H1 (cell line): ENCODE data around the gene PIK3R5.

Experiments used
- CREB1 ChIP-seq: IDR thresholded peaks from 2 replicates; pipeline ENCODE4 v1.6.1; 2012; ENCODE audit warnings: inconsistent platforms
- CTCF ChIP-seq, 3 experiments: IDR thresholded peaks; 1 replicate in 2 of 3; 2 replicates in 1 of 3; pipeline versions ENCODE4 v1.5.1 to v1.6.1; 2011; ENCODE audit warnings: low read length in 3 of 3, mild to moderate bottlenecking in 3 of 3, inconsistent platforms in 2 of 3, low read depth in 1 of 3, moderate library complexity in 1 of 3; ENCODE audit not compliant: insufficient read depth in 1 of 3; ENCODE audit errors: control extremely low read depth in 1 of 3
- GABPA ChIP-seq: IDR thresholded peaks from 2 replicates; pipeline ENCODE4 v1.6.1; 2011; ENCODE audit warnings: mild to moderate bottlenecking, low read length, moderate library complexity, borderline replicate concordance; ENCODE audit not compliant: insufficient read depth
- PHF8 ChIP-seq: fragments of 200-600 bp; sonication (generic); conservative IDR thresholded peaks from 2 replicates; pipeline ENCODE4 v1.7.1; 2012; ENCODE audit warnings: low read depth, mild to moderate bottlenecking, inconsistent platforms, low read length, moderate library complexity
- POLR2A ChIP-seq, 2 experiments: IDR thresholded peaks; 1 replicate in 1 of 2; 2 replicates in 1 of 2; pipeline ENCODE4 v1.6.1; 2011; ENCODE audit warnings: low read depth in 2 of 2, low read length in 2 of 2, mild to moderate bottlenecking in 2 of 2; ENCODE audit errors: control extremely low read depth in 1 of 2
- POLR2AphosphoS5 ChIP-seq: IDR thresholded peaks from 2 replicates; pipeline ENCODE4 v1.6.1; 2011; ENCODE audit warnings: low read depth, low read length
- RFX5 ChIP-seq: IDR thresholded peaks from 2 replicates; pipeline ENCODE4 v1.6.1; 2011; ENCODE audit warnings: low read depth, low read length, improper control_type of control experiment, borderline replicate concordance
- SIN3A ChIP-seq, 2 experiments: IDR thresholded peaks in 1 of 2; conservative IDR thresholded peaks in 1 of 2; 2 replicates each; pipeline ENCODE4 v1.6.1; 2011 to 2012; ENCODE audit warnings: low read length in 2 of 2, improper control_type of control experiment in 1 of 2, low read depth in 1 of 2, mild to moderate bottlenecking in 1 of 2
- SP2 ChIP-seq: IDR thresholded peaks from 2 replicates; pipeline ENCODE4 v1.6.1; 2012; ENCODE audit warnings: mild to moderate bottlenecking, low read length, inconsistent platforms
- TCF12 ChIP-seq: IDR thresholded peaks from 2 replicates; pipeline ENCODE4 v1.6.1; 2011; ENCODE audit warnings: low read depth, mild to moderate bottlenecking, low read length

GRCh38 chr17:8914554-8914953, 51.0 kb downstream of the PIK3R5 start:
- TF ChIP-seq SIN3A (conservative IDR thresholded peaks at IDR 0.05 in 1 of 2, IDR thresholded peaks at IDR 0.05 in 1 of 2; ENCODE audit: low read depth in 1 of 2, low read length in 2 of 2) (no peak), RFX5 (no peak), POLR2AphosphoS5 (no peak), CTCF (IDR thresholded peaks at IDR 0.05; ENCODE audit: control extremely low read depth in 1 of 3, insufficient read depth in 1 of 3, low read depth in 1 of 3, low read length in 3 of 3) (no peak), CREB1 (no peak), SP2 (no peak), TCF12 (no peak), PHF8 (no peak), POLR2A (IDR thresholded peaks at IDR 0.05; ENCODE audit: control extremely low read depth in 1 of 2, low read depth in 2 of 2, low read length in 2 of 2) (no peak), GABPA (no peak)
